Measurements from ENCODE around the gene SLC25A45.
"Not testable (repeated sequence)": the region's sequence is repeated elsewhere in the genome, so short reads cannot be mapped to it uniquely, and the experiment has no call there.

SLC25A45 gene

DNA sequence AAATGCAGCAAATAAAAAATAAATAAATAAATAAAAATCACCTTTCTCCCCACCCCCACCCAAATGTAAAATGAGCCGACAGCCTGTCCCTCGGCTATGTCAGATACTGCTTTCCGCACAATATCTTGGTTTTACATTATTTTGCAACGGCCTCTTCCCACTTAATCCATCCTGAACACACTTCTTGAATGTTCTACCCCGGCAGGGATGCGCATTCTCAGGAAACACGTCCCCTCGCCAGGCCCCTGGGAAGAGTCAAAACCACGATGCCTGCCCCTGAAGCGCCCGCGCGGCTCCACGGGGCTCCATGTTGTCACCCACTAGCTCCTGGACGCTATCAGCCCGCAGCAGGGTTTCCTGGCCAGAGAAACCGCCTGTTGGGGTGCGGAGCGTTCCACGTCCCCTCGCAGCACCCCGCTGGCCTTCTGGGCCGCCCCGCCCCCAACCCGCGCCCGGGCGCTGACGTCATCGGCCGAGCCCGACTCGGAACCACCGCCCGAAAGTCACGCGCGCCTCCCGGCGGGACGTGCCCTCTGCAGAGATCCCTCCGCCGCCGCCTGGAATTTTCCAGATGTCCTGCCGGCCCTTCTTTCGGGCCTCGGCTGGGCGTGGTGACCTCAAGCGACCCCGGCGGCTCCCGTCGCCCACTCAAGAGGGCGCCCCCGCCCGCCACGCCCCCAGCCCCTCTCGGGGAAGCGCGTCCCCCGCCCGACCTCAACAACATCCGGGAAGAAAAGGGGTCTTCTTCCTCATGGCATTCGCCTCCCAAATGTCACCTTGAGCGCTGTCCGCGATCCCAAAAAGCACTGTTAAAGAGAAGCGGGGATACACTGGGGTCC lies 39.6 kb upstream of the SLC25A45 start:
- DNase-seq (ENCODE audit: low read depth in 3 of 3), result peak; percentile 95 to 97 (median 95)

- DNase-seq (ENCODE audit: low read depth in 3 of 3), result peak in 2 of 3 donors; percentile 73 to 88
Measured at GRCh38 chr11:65420979-65421793, 38.7 kb upstream of the SLC25A45 start.

DNA sequence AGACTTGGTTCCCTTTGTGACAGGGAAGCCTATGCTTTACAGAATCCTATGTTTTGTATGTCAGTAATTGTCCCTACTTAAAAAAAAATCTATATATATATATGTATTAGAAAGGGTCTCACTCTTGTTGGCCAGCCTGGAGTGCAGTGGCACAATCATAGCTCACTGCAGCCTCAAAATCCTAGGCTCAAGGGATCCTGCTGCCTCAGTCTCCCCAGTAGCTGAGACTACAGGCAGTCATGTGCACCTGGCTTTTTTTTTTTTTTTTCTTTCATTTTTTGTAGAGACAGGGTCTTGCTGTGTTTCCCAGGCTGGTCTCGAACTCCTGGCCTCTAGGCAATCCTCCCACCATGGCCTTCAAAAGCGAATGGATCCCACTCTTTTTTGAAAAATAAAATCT lies 38.1 kb upstream of the SLC25A45 start:
- no peak for DNase-seq (ENCODE audit: low read depth in 3 of 3)

DNA sequence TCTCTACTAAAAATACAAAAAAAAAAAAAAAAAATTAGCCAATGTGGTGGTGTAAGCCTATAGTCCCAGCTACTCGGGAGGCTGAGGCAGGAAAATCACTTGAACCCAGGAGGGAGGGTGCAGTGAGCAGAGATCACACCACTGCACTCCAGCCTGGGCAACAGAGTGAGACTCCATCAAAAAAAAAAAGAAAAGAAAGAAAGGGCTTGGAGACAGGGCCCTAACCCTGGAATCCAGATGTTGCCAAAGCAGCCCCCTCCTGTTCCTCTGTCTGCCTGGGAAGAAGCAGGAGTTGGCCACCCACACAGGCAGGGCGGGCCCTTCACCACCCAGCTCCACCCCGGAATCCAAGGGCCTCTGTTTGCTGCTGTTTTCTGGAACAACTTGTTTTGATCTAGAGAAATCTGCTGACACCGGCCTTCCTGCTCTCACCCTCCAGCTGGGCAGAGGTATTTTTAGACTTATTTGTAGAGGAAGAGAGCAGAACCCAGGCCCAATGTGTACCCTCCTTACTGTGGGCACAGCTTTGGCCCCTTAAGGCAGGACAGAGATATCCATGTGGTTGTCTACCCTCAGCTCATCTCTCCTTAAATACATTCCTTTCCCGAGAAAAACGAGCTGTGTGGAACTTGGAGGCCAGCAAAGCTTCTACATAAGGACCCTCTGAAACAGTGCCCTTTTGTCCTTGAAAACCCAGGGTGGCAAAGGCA lies 37.5 kb upstream of the SLC25A45 start:
- no peak for DNase-seq (ENCODE audit: low read depth in 3 of 3)

- DNase-seq (ENCODE audit: low read depth in 3 of 3), result no peak
Measured at GRCh38 chr11:65419460-65419771, 37.0 kb upstream of the SLC25A45 start.

- peak; percentile 83 to 90 (median 90) for DNase-seq (ENCODE audit: low read depth in 3 of 3)
Measured at GRCh38 chr11:65418681-65419459, 36.4 kb upstream of the SLC25A45 start.

- DNase-seq (ENCODE audit: low read depth in 3 of 3), result no peak
Measured at GRCh38 chr11:65418431-65418680, 35.9 kb upstream of the SLC25A45 start.

- no peak for DNase-seq (ENCODE audit: low read depth in 3 of 3)
Measured at GRCh38 chr11:65417702-65418430, 35.4 kb upstream of the SLC25A45 start.

DNA sequence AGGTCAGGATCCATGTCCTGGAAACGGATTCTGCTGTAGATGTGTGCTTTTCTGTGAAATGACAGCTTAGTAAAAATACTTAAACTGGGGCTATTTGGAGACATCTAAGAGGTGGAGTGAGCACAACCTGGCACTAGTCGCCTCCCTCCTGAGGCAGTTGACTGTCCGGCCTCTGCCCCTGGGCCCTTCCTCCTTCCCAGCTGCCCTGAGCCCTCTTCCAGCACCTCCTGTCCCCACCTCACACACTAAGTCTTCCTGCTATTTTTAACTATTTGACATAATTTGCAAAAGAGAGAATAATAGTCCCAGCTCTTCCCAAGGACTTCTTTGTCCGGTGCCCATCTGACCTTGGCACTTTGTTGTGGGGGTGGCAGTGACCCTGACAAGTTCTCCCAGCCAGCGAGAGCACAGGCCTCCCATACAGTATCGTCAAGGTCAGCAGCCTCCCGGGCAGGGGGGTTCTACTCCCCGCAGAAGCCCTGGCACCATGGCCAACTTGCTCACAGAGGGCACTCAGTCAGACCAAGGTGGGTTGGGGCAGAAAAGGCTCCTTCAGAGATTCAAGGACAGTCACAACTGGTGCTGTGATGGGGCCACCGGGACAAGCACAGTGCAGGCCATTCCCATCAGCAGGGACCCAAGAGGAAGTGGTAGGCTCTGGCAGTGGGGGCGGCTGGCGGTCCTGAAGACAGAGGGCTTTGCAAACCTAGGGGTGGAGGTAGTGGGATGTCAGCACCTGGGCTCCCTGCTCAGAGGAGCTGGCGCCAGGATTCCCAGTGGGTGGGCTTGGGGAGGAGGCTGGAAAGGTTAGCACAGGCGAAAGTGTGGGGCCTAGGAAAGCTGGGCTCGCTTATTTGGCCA lies 34.6 kb upstream of the SLC25A45 start:
- no peak for DNase-seq (ENCODE audit: low read depth in 3 of 3)

- peak; percentile 88 to 91 (median 88) for DNase-seq (ENCODE audit: low read depth in 3 of 3)
Measured at GRCh38 chr11:65416341-65416824, 33.9 kb upstream of the SLC25A45 start.

GRCh38 chr11:65415499-65416340 lies 33.3 kb upstream of the SLC25A45 start:
- DNase-seq (ENCODE audit: low read depth in 3 of 3), result no peak

GRCh38 chr11:65414776-65415498 lies 32.5 kb upstream of the SLC25A45 start:
- DNase-seq (ENCODE audit: low read depth in 3 of 3), result no peak

DNA sequence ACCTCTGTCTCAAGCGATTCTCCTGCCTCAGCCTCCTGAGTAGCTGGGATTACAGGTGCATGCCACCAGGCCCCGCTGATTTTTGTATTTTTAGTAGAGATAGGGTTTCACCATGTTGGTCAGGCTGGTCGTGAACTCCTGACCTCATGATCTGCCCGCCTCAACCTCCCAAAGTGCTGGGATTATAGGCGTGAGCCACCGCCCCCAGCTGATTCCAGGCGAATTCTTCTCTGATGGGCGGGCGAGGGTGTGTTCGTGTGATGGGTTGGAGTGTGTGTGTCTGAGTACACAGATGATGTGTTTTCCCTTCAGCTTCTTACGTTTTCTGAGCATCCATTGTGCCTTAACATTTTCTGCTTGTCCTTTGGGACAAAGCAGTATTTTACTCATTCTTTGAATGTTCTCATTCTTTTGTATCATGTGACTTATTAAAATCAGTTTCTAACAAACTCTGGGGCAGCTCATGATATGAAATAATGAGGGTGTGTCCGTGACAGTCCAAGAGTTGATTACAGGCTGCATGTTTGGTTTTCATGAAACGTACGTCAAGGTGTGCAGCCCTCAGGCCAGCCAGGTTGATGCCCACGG lies 30.7 kb upstream of the SLC25A45 start:
- not testable (repeated sequence) for DNase-seq (ENCODE audit: low read depth in 3 of 3)

GRCh38 chr11:65412271-65413076 lies 30.0 kb upstream of the SLC25A45 start:
- no peak for DNase-seq (ENCODE audit: low read depth in 3 of 3)

GRCh38 chr11:65411681-65412070 lies 29.2 kb upstream of the SLC25A45 start:
- DNase-seq (ENCODE audit: low read depth in 3 of 3), result no peak

DNA sequence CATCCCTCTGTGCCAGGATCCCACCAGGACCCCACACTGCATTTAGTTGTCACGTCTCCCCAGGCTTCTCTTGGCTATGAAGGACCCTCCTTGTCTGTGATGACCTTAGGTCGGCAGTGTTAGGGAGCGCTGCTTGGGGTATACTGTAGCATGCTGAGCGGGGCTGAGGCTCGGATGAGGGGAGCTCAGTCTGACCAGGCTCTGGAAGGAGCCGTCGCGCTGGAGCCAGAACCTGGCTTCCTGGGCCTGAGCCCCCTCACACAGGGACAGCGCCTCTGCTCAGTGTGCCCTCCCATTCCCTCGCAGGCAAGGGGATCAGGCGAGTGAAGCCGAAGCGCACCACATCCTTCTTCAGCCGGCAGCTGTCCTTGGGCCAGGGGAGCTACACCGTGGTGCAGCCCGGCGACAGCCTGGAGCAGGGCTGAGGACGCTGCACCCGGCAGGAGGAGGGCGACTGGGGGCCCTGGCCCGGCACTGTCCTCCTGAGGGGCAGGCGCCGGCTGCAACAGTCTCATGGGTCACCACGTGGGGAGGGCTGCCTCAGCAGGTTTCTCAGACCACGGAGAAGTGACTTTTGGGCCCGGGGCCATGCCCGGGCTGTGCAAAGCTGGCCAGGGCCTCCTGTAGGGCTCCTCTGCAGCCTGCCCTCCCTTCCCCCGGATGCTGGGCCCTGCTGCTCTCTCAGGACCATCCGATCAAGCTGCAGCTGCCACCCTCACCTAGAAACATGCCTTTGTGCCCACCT lies 28.7 kb upstream of the SLC25A45 start:
- DNase-seq (ENCODE audit: low read depth in 3 of 3), result no peak

All from stimulated activated CD4-positive, alpha-beta T cell treated with anti-CD3 and anti-CD28 coated beads, TNF-alpha, amount 100 ng/mL, for 48 hours (primary cell).